GM12875 (cell line): ENCODE results near the gene FNDC3B.

ENCODE experiments used
- H3K4me3 ChIP-seq: one replicate; pipeline ENCODE4 v1.5.1; 2011; ENCODE audit warnings: low read depth, low read length, control low read depth
- TF ChIP-seq, protein P1 (sequence below): IDR thresholded peaks from 2 replicates; pipeline ENCODE4 v1.5.1; 2011; ENCODE audit warnings: low read depth, mild to moderate bottlenecking, control low read depth, inconsistent platforms, low read length, moderate library complexity, borderline replicate concordance; ENCODE audit not compliant: insufficient read depth

The FNDC3B gene

DNA sequence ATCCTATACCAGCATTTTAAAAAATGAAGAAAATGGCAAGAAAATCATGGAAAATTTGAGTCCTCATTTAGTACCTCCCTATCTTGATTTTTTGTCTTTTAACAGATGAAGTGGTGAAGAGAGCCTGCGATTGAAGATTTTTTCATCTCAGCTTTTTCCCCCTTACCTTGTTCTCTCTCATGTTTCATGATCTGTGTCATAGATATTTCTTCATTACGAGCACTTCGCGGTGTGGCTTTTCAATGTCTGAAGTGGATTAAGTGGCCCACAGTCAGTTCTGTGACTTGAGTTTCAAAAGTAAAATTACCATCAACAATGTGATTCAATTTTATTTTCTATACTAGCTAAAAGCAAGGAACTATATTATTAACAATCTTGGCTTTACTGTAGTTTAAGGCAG is 147.2 kb downstream of the FNDC3B start:
- TF ChIP-seq, protein P1, sequence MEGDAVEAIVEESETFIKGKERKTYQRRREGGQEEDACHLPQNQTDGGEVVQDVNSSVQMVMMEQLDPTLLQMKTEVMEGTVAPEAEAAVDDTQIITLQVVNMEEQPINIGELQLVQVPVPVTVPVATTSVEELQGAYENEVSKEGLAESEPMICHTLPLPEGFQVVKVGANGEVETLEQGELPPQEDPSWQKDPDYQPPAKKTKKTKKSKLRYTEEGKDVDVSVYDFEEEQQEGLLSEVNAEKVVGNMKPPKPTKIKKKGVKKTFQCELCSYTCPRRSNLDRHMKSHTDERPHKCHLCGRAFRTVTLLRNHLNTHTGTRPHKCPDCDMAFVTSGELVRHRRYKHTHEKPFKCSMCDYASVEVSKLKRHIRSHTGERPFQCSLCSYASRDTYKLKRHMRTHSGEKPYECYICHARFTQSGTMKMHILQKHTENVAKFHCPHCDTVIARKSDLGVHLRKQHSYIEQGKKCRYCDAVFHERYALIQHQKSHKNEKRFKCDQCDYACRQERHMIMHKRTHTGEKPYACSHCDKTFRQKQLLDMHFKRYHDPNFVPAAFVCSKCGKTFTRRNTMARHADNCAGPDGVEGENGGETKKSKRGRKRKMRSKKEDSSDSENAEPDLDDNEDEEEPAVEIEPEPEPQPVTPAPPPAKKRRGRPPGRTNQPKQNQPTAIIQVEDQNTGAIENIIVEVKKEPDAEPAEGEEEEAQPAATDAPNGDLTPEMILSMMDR = no peak
- no peak overlapping the region for H3K4me3 ChIP-seq

DNA sequence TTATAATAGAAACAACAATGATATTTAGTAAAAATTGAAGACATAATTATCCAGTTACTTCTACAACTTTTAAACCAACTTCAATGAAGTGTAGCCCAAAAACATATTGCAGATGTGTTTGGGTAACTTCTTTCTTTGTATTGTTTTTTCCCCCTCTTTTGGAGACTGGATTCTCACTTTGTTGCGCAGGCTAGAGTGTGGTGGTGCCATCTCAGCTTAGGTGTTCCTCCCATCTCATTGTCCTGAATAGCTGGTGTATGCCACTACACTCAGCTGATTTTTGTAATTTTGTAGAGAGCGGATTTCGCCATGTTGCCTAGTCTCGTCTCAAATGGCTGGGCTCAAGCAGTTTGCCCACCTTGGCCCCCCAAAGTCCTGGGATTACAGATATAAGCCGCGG is 148.1 kb downstream of the FNDC3B start:
- H3K4me3 ChIP-seq = no peak overlapping the region
- TF ChIP-seq, protein P1 = no peak

DNA sequence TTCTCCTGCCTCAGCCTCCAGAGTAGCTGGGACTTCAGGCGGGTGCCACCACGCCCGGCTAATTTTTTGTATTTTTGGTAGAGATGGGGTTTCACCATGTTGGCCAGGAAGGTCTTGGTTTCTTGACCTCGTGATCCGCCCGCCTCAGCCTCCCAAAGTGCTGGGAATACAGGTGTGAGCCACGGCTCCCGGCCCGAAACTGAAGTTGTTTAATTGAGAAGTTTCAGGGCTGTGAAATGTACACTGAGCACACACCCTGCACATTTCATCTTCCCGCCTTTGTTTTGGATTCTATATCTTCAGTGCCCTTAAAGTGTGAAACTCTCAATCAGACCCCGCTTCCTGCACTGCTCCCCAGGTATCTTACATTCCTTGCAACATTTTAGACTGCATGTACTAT is 149.1 kb downstream of the FNDC3B start:
- no peak overlapping the region for H3K4me3 ChIP-seq
- TF ChIP-seq, protein P1 = no peak

DNA sequence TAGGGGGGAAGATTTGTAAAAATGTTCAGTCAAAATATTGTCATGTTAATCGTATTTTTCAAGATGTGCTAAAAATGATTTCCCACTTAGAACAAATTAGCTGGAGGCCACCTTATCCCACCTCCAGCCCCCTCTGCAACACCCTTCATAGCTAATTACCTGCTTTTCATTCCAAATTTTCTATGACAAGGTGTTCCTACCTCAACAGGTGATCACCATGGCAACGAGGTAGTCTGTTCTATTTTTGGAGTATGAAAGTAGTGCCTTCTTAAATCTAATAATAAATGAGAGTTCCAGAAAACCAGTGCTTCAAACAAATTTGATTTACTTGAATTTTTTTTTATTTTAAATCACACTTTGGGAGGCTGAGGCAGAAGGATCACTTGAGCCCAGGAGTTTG is 149.8 kb downstream of the FNDC3B start:
- no peak overlapping the region for H3K4me3 ChIP-seq
- TF ChIP-seq, protein P1 = no peak

DNA sequence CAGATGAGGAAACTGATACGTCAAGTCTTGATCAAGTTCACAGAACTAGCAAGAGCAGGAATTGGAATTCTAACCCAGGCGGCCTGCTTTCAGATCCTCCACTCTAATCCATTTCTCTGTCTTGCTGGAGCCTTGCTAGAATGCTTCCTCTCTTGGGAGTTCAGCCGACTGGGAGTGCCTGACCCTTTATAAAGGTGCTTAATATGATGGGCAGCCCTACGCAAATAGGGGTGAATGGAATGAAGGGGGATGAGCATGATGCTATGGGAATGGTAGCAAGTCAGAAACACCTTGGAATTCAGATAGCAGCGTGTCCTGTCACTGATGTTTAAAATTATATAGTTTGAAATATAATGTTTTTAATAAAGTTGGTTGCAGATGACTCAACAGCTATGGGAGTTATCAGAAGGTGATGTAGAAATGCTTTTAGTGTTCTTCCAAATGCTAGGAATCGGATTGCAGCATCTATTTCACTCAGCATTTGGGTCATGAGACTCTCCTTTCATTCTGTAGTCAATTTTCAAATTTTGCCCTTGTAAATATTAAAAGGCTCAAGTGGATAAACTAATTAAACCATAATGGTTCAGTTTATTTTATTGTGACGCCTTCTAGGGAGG is 150.7 kb downstream of the FNDC3B start:
- TF ChIP-seq, protein P1 = no peak

DNA sequence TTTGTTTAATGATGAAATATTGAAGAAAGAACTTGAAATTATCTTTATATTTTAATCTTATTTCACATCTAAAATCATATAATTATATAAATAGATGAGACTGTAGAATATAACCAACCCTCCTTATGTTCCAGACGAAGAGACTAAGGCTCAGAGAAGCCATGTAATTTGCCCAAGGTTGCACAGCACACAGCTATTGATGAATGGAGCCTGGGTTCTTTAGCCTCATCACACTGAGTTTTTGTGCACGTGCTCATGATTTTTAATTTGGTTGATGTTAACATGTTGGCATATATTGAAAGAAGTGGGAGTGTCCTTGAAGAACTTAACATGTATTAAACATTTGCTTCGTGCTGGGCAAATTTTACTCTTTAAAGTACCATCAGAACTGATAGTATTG is 151.6 kb downstream of the FNDC3B start:
- TF ChIP-seq, protein P1 = no peak
- no peak overlapping the region for H3K4me3 ChIP-seq

More for the DNA sequence above, 150.7 kb downstream of the FNDC3B start:
- H3K4me3 ChIP-seq = no peak overlapping the region

DNA sequence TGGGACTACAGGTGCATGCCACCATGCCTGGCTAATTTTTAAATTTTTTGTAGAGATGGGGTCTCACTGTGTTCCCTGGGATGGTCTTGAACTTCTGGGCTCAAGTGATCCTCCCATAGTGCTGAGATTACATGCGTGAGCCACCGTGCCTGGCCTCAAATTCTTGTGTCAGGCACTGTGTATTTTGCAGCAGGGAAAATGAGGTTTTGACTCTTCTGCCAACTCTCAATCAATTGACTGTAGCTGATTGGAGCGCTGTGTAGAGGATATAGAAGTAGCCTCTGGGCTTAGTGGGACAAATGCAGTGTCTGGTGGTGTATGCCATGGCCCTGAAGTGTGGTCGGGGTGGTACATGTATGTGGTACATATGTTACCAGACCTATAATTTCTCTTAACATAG is 152.3 kb downstream of the FNDC3B start:
- TF ChIP-seq, protein P1 = no peak
- H3K4me3 ChIP-seq = no peak overlapping the region
